Left kidney (tissue), 2 donors: ENCODE measurements around the gene NFKBIZ. TPM values are rescaled to one million over a fixed set of nuclear protein-coding genes. Genes with fewer than 3 reads are reported as not detected.

Source experiments
- DNase-seq: peaks from one replicate; pipeline ENCODE4 v3.0.0-alpha.2; 2013
- polyA plus RNA-seq: library from polyadenylated mRNA; unstranded; fragments of 120-200 nt; gene quantifications from one replicate; pipeline ENCODE4 v1.2.1, GENCODE V29; 2013; ENCODE audit not compliant: insufficient read length

The NFKBIZ gene
- polyA plus RNA-seq, 1 donor, result 16.5 TPM

GRCh38 chr3:101825904-101826445, 23.3 kb upstream of the NFKBIZ start:
- DNase-seq, result no peak

GRCh38 chr3:101827211-101828174, 21.8 kb upstream of the NFKBIZ start:
- peak; percentile 83 for DNase-seq

- no peak for DNase-seq
Observed at GRCh38 chr3:101828276-101828675, 21.0 kb upstream of the NFKBIZ start.

- DNase-seq, result peak; percentile 24
Observed at GRCh38 chr3:101828691-101829436, 20.4 kb upstream of the NFKBIZ start.

GRCh38 chr3:101829437-101829830, 19.9 kb upstream of the NFKBIZ start:
- DNase-seq, result no peak

- DNase-seq, result no peak
Observed at GRCh38 chr3:101829874-101830273, 19.4 kb upstream of the NFKBIZ start.

GRCh38 chr3:101833446-101833974, 15.8 kb upstream of the NFKBIZ start:
- no peak for DNase-seq

GRCh38 chr3:101835676-101836075, 13.6 kb upstream of the NFKBIZ start:
- no peak for DNase-seq

- no peak for DNase-seq
Observed at GRCh38 chr3:101836160-101836559, 13.2 kb upstream of the NFKBIZ start.

- DNase-seq, result no peak
Observed at GRCh38 chr3:101836652-101837598, 12.4 kb upstream of the NFKBIZ start.

GRCh38 chr3:101838691-101839090, 10.6 kb upstream of the NFKBIZ start:
- no peak for DNase-seq

GRCh38 chr3:101840066-101840465, 9.2 kb upstream of the NFKBIZ start:
- no peak for DNase-seq

- no peak for DNase-seq
Observed at GRCh38 chr3:101842245-101842934, 6.9 kb upstream of the NFKBIZ start.

- no peak for DNase-seq
Observed at GRCh38 chr3:101842935-101843330, 6.4 kb upstream of the NFKBIZ start.

- no peak for DNase-seq
Observed at GRCh38 chr3:101845425-101845824, 3.9 kb upstream of the NFKBIZ start.

- no peak for DNase-seq
Observed at GRCh38 chr3:101846709-101847108, 2.6 kb upstream of the NFKBIZ start.

GRCh38 chr3:101847328-101847727, 2.0 kb upstream of the NFKBIZ start:
- no peak for DNase-seq

- no peak for DNase-seq
Observed at GRCh38 chr3:101848326-101848725, 988 bp upstream of the NFKBIZ start.

- peak; percentile 28 for DNase-seq
Observed at GRCh38 chr3:101849714-101850245, 466 bp downstream of the NFKBIZ start.

GRCh38 chr3:101850246-101851051, 1.1 kb downstream of the NFKBIZ start:
- DNase-seq, result peak; percentile 29
